WERI-Rb-1 (cell line): ENCODE measurements around the gene SLC1A3.

Experiments used
- DNase-seq: peaks from one replicate; pipeline ENCODE4 v3.0.0-alpha.2; 2020
- H3K27ac ChIP-seq: fragments of 250-450 bp; sonication (Bioruptor Pico); 2 replicates; pipeline ENCODE4 v1.5.1; 2020; ENCODE audit warnings: mild to moderate bottlenecking, moderate library complexity
- H3K27me3 ChIP-seq: fragments of 250-450 bp; sonication (Bioruptor Pico); 2 replicates; pipeline ENCODE4 v1.5.1; 2021; ENCODE audit warnings: mild to moderate bottlenecking, low read depth, moderate library complexity; ENCODE audit not compliant: insufficient read depth, severe bottlenecking
- H3K36me3 ChIP-seq: fragments of 250-450 bp; sonication (Bioruptor Pico); 2 replicates; pipeline ENCODE4 v1.5.1; 2020; ENCODE audit warnings: mild to moderate bottlenecking, moderate library complexity
- H3K4me3 ChIP-seq: 2 replicates; pipeline ENCODE4 v1.5.1; 2011; ENCODE audit warnings: low read depth, mild to moderate bottlenecking, control low read depth, low read length
- H3K9me3 ChIP-seq: fragments of 250-450 bp; sonication (Bioruptor Pico); 2 replicates; pipeline ENCODE4 v1.5.1; 2021; ENCODE audit warnings: mild to moderate bottlenecking, moderate library complexity; ENCODE audit not compliant: severe bottlenecking
- CTCF ChIP-seq: IDR thresholded peaks from 2 replicates; pipeline ENCODE4 v1.5.1; 2011; ENCODE audit warnings: low read depth, mild to moderate bottlenecking, control low read depth, inconsistent platforms, low read length

SLC1A3 gene

GRCh38 chr5:36661456-36662220 is 55.2 kb downstream of the SLC1A3 start:
- no peak for DNase-seq

GRCh38 chr5:36662291-36662851 is 56.0 kb downstream of the SLC1A3 start:
- H3K9me3 ChIP-seq = no peaks in the 10 kb centered on the region
- no peak overlapping the region for H3K4me3 ChIP-seq
- no peak for DNase-seq
- H3K36me3 ChIP-seq = no peaks in the 10 kb centered on the region
- H3K27ac ChIP-seq = no peak overlapping the region
- no peaks in the 10 kb centered on the region for H3K27me3 ChIP-seq
- TF ChIP-seq CTCF = no peak

More at GRCh38 chr5:36661456-36662220, 55.2 kb downstream of the SLC1A3 start:
- no peak for TF ChIP-seq CTCF
- no peak overlapping the region for H3K4me3 ChIP-seq
- H3K36me3 ChIP-seq = no peaks in the 10 kb centered on the region
- H3K9me3 ChIP-seq = no peaks in the 10 kb centered on the region
- H3K27ac ChIP-seq = no peak overlapping the region
- H3K27me3 ChIP-seq = no peaks in the 10 kb centered on the region

DNA sequence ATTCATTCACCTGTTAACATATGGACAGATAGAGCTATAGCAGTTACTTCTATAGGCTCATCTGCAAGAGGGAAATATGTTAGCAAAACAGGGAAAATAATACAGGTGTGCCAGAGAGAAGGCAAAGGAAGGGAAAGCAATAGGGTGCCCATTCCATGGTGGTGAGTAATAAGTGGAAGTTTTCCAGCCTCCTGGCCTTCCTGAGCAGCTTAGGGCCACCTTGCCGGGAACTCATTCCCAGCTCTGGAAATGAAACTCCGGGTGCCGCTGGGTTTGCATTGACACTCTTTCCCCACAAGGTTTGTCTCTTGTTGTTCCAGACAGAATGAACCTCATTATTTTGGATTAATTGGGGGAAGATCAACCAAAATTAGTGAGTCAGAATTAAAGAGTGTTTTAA is 58.4 kb downstream of the SLC1A3 start:
- no peaks in the 10 kb centered on the region for H3K9me3 ChIP-seq
- H3K4me3 ChIP-seq = no peak overlapping the region
- H3K36me3 ChIP-seq = no peaks in the 10 kb centered on the region
- no peak for DNase-seq
- no peaks in the 10 kb centered on the region for H3K27me3 ChIP-seq
- no peak for TF ChIP-seq CTCF
- H3K27ac ChIP-seq = no peak overlapping the region

DNA sequence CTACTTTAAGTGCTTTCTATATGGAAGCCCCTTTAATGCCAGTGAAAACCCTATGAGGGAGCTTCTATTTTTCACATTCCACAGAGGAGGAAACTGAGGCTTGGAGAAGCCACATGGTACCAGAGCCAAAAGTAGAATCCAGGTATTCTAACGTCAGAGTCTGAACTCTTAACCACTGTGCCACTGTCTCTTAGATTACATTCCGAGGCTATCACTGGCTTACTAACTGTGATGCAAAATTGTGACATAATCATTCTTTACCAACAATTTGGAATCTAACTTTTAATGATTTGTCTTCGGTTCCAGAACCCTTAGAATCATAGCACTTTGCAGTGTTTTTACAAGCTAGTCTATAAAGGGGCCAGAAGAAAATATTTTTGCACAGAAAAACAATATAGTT is 59.2 kb downstream of the SLC1A3 start:
- no peak overlapping the region for H3K4me3 ChIP-seq
- no peak for DNase-seq
- no peaks in the 10 kb centered on the region for H3K9me3 ChIP-seq
- H3K27me3 ChIP-seq = no peaks in the 10 kb centered on the region
- no peak overlapping the region for H3K27ac ChIP-seq
- TF ChIP-seq CTCF = no peak
- H3K36me3 ChIP-seq = no peaks in the 10 kb centered on the region

DNA sequence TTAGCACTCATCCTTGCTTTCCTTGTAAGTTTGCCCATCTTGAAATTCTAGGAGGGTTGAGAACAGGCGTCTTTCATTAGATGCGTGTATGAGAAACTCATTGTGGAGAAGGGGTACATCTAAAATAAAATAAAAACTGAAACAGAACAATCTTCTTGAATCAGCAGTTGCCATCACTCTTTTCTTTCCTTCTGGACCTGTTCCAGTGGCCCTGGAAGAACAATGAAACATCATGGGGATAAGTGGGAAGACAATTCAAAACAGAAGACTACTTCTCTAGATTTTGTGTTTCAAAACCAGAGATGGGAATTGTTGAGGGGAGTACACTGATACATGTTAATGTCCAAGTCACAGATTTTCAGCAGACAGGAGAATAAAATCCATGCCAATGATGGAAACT is 59.9 kb downstream of the SLC1A3 start:
- Histone ChIP-seq H3K36me3 (no peaks in the 10 kb centered on the region), H3K27ac (no peak overlapping the region), H3K27me3 (no peaks in the 10 kb centered on the region), H3K4me3 (no peak overlapping the region), H3K9me3 (no peaks in the 10 kb centered on the region)
- no peak for TF ChIP-seq CTCF
- DNase-seq = no peak
